Natural killer cell treated with Interleukin-12 subunit alpha and Interleukin-12 subunit beta and Interleukin-15 and Interleukin-18, amount 100 ng/mL, for 72 hours (primary cell): ENCODE results near the gene SYVN1. TPM values are rescaled to one million over a fixed set of nuclear protein-coding genes. Genes with fewer than 3 reads are reported as not detected.
"Not testable (repeated sequence)": the region's sequence is repeated elsewhere in the genome, so short reads cannot be mapped to it uniquely, and the experiment has no call there.

Experiments
- ATAC-seq, 2 donors: fragments of 150-1000 bp; cut with Tn5 transposase in 1 of 2; sonication (Bioruptor Pico), chemical (Tn5 transposase) in 1 of 2; 2 replicates each; pipeline ENCODE4 v1.10.0; 2021
- DNase-seq: peaks from one replicate; pipeline ENCODE4 v3.0.0; 2022; ENCODE audit warnings: low spot score
- H3K27ac Mint-ChIP-seq, 2 donors: 1 replicate in 1 of 2; 2 replicates in 1 of 2; pipeline ENCODE4 v1.8.0; 2022; ENCODE audit warnings: mixed read lengths in 2 of 2, mild to moderate bottlenecking in 1 of 2, moderate library complexity in 1 of 2
- H3K27me3 Mint-ChIP-seq, 2 donors: 1 replicate in 1 of 2; 2 replicates in 1 of 2; pipeline ENCODE4 v1.8.0; 2022; ENCODE audit warnings: mixed read lengths in 2 of 2
- H3K36me3 Mint-ChIP-seq: one replicate; pipeline ENCODE4 v1.8.0; 2022; ENCODE audit warnings: mixed read lengths
- H3K4me1 Mint-ChIP-seq, 2 donors: 1 replicate in 1 of 2; 2 replicates in 1 of 2; pipeline ENCODE4 v1.8.0; 2022; ENCODE audit warnings: low read depth in 2 of 2, mixed read lengths in 2 of 2, mild to moderate bottlenecking in 1 of 2
- H3K4me3 Mint-ChIP-seq: one replicate; pipeline ENCODE4 v1.8.0; 2022; ENCODE audit warnings: mixed read lengths
- H3K9me3 Mint-ChIP-seq: 2 replicates; pipeline ENCODE4 v1.8.0; 2022; ENCODE audit warnings: mixed read lengths
- total RNA-seq, 2 donors: library from RNA; stranded (reverse); gene quantifications; one replicate each; pipeline ENCODE4 v1.2.3, GENCODE V29; 2022

The SYVN1 gene
- total RNA-seq, result 10 to 100 TPM; 78.8 to 80.1 TPM

DNA sequence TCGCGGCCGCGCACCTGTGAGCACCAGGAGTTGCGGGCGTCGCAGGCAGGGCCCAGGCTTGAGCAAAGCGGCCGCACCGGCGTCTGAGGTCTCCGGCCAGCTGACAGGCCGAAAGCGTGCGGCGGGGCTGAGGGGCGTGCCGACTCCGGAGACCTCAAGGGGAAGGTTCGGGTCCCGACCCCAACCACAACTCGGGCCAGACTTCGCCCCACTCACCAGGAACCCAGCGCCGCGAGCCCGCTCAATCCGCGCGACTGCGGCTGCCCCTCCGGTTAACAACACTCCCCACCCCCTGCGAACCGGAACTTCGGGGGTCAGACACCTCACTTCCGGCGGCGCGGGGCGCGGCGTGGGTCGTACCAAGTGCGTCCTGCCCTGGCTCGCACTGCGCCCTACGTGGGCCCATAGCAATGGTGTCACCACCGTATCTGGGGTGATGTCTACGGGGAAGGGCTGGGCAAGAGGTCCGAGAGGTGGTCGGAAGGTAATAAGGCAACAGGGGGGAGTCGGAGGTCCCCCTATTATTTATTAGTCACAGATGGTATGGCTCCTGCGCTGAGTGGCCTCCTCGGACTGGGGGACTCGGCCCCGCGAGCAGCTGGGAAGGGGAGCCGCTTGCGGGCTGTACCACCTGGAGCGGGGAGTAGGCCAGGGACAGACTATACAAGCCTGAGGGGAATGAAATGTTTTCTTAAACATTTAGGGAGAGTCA, at the start of gene SYVN1:
Gene SYVN1, minus strand, starts transcription at position 280 of the 712 bp plus-strand sequence. CDS start 918 bp downstream, outside the sequence.
- no peaks in the 10 kb centered on the region for H3K27me3 Mint-ChIP-seq
- H3K36me3 Mint-ChIP-seq, result no peaks in the 10 kb centered on the region
- H3K9me3 Mint-ChIP-seq, result no peaks in the 10 kb centered on the region
- peak; percentile 95 for DNase-seq
- peak within 1 kb of the TSS; percentile 87 for H3K4me3 Mint-ChIP-seq
- ATAC-seq, result peak; percentile 92 to 95
- H3K4me1 Mint-ChIP-seq, result peaks cover 27 to 42% of the 10 kb centered on the region in 2 donors
- H3K27ac Mint-ChIP-seq, result peak within 1 kb of the TSS; percentile 99 to 100

DNA sequence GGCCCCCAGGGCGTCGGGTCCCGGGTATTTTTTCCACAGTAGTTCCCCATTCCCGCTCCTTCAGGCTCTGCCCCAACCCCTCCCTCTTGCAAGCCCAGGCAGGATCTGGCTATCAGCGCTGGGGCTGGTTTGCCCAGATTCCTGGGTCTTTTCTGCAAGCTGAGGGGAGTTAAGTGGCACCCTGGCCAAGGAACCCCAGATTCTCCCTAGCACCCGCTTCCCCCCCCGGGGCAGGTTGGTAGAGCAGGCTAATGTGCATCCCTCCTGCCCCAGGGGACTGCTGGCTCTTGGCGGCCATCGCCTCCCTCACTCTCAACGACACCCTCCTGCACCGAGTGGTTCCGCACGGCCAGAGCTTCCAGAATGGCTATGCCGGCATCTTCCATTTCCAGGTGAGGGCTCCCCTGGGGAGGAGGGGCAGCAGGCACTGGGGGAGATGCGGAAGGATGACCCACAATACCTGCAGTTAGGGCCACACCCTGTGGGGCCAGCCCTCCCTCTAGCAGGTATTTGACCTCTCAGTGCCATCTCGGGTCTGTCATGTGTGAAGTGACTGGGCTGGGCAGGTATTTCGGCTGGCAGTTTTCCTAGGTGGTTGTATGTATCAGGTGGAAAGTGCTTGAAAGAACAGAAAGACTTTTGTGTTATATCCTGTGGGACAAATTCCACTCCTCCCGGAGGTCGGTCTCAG, 49.0 kb upstream of the SYVN1 start:
- no peaks in the 10 kb centered on the region for H3K27me3 Mint-ChIP-seq
- no peaks in the 10 kb centered on the region for H3K36me3 Mint-ChIP-seq
- ATAC-seq (no peak), DNase-seq (no peak)
- H3K9me3 Mint-ChIP-seq, result no peaks in the 10 kb centered on the region
- no peak overlapping the region for H3K27ac Mint-ChIP-seq
- peaks cover 5 to 22% of the 10 kb centered on the region in 2 donors for H3K4me1 Mint-ChIP-seq
- no peak overlapping the region for H3K4me3 Mint-ChIP-seq

DNA sequence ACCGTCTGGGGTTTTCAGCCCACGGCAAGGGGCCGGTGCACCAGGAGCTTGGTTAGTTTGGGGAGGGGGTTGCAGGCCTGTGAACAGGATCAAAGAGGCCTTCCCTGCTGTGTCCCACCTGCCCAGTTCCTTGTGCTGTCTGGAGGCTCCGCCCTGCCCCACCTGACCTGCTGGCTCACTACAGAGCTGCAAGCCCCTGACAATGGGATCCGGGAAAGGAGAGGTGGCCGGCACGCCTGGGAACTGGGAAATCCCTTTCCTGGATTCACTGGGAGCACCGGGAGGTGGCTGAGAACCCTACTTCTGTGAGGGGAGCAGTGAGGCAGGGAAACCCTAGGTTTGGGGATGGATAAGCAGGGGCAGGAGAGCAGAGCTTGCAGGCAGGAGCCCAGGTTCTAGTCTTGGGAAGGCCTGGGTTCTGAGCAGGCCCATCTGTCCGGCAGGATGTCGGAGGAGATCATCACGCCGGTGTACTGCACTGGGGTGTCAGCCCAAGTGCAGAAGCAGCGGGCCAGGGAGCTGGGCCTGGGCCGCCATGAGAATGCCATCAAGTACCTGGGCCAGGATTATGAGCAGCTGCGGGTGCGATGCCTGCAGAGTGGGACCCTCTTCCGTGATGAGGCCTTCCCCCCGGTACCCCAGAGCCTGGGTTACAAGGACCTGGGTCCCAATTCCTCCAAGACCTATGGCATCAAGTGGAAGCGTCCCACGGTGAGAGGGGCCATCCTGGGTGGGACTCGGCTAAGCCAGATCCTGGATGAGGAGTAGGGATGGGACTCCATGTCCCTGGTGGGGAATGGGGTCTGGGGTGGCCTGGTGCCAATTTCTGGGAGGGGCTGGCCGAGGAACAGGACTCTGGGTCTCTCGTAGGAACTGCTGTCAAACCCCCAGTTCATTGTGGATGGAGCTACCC, 48.2 kb upstream of the SYVN1 start:
- peaks cover 5 to 22% of the 10 kb centered on the region in 2 donors for H3K4me1 Mint-ChIP-seq
- no peaks in the 10 kb centered on the region for H3K36me3 Mint-ChIP-seq
- ATAC-seq (no peak), DNase-seq (no peak)
- no peaks in the 10 kb centered on the region for H3K9me3 Mint-ChIP-seq
- H3K27me3 Mint-ChIP-seq, result no peaks in the 10 kb centered on the region
- H3K4me3 Mint-ChIP-seq, result peak overlapping the region; percentile 93
- H3K27ac Mint-ChIP-seq, result peak overlapping the region; percentile 55 to 82

- Mint-ChIP-seq H3K9me3 (no peaks in the 10 kb centered on the region), H3K4me3 (peak within 1 kb of the TSS; percentile 93), H3K36me3 (no peaks in the 10 kb centered on the region), H3K4me1 (peaks cover 5 to 19% of the 10 kb centered on the region in 2 donors), H3K27me3 (no peaks in the 10 kb centered on the region), H3K27ac (peak within 1 kb of the TSS; percentile 55 to 82)
- peak; percentile 87 to 88 for ATAC-seq
- DNase-seq, result peak; percentile 84
These were observed 47.4 kb upstream of the SYVN1 start, which contains the start of gene CAPN1 for GRCh38 chr11:65181569-65182257. CAPN1 (plus strand) TSS chr11:65181928; CDS start chr11:65182702, 774 bp downstream.

DNA sequence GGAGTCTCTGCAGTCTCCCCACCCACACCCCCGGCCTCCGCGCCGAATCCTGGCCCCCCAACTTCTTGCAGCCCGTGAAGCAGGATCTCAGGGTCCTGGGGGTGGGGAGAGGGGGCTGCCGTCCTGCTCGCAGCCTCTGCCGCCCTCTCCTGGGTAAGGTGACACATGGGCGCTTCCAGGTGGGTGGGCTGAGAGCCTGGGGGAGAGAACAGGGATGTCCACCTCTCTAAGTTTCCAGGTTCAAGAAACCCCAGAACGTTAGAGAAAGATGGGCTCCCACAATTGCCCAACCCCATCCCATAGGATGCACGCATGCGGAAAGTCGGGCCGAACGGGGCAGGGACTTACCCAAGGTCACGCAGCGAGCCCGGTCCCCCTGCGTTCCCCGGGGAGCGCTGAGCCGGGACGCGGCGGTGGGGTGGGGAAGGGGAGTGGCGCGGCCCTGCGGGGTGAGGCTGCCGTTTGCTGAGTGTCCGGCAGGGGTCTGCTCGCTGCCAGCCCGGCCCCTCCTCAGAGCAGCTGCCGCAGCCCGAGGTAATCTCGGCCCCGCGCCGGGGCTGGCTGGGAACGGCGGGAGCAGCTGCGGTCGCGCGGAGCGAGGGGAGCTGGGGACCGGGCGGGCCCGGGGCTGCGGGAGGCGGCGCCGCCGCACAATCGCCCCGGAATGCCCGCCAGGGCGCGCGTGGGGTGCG, 46.7 kb upstream of the SYVN1 start:
- peak overlapping the region; percentile 55 to 82 for H3K27ac Mint-ChIP-seq
- H3K4me1 Mint-ChIP-seq, result peaks cover 5 to 15% of the 10 kb centered on the region in 2 donors
- no peaks in the 10 kb centered on the region for H3K36me3 Mint-ChIP-seq
- no peaks in the 10 kb centered on the region for H3K9me3 Mint-ChIP-seq
- no peaks in the 10 kb centered on the region for H3K27me3 Mint-ChIP-seq
- ATAC-seq, result peak; percentile 84 to 85
- peak overlapping the region; percentile 93 for H3K4me3 Mint-ChIP-seq
- DNase-seq, result peak; percentile 72

- H3K27ac Mint-ChIP-seq, H3K27me3 Mint-ChIP-seq, H3K9me3 Mint-ChIP-seq, H3K4me1 Mint-ChIP-seq, ATAC-seq, DNase-seq, H3K4me3 Mint-ChIP-seq, H3K36me3 Mint-ChIP-seq: not testable (repeated sequence)
These were observed 40.3 kb upstream of the SYVN1 start for GRCh38 chr11:65174571-65175010.

DNA sequence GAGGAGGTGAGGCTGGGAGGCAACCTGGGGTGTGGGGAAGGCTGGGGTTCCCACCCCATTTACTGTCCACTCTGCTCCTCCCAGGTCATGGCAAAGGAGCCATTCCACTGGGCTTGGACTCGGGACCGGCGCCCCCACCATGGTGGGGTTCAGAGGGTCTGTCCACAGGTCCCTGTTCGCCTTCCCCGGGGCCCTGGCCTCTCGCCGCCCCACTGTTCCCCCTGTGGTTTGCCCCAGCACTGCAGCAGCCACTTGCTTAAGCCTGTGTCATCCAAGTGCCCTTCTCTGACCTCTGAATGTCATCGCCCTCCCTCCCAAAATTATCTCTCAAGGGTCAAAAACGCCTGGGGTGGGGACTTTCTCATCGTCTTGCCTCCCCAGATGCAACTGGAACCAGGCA, 38.3 kb upstream of the SYVN1 start:
- Mint-ChIP-seq H3K36me3 (no peaks in the 10 kb centered on the region), H3K9me3 (no peaks in the 10 kb centered on the region), H3K27me3 (no peaks in the 10 kb centered on the region), H3K4me3 (no peak overlapping the region), H3K27ac (no peak overlapping the region), H3K4me1 (peaks cover 10 to 12% of the 10 kb centered on the region in 2 donors)
- DNase-seq (no peak), ATAC-seq (no peak)

DNA sequence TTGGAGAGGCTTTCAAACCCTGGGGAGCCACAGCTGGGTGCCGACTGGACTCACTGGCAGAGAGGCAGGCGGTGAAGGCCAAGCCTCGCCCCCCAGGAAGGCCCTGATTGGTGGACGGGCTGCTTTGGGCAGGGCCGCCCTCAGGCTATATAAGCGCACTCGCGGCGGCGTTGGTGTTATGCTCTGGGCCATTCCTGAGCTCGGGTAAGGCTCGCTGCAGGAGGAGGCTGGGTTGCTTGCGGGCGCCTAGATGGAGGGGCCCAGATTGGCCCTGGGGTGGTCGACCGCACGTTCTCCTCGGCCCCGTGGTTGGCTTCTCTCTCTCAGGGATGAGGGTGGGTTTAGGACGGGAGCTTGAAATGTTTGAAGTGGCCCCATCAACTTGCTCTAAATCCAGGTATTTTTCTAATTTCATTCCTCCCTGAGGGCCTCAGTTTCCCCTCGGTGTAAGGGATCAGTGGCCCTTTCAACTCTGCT, 35.8 kb upstream of the SYVN1 start, which contains the start of gene SPDYC:
Gene SPDYC, plus strand, starts transcription at position 176 of the 477 bp plus-strand sequence. CDS start 1,125 bp downstream, outside the sequence.
- peak within 1 kb of the TSS; percentile 72 for H3K4me3 Mint-ChIP-seq

DNA sequence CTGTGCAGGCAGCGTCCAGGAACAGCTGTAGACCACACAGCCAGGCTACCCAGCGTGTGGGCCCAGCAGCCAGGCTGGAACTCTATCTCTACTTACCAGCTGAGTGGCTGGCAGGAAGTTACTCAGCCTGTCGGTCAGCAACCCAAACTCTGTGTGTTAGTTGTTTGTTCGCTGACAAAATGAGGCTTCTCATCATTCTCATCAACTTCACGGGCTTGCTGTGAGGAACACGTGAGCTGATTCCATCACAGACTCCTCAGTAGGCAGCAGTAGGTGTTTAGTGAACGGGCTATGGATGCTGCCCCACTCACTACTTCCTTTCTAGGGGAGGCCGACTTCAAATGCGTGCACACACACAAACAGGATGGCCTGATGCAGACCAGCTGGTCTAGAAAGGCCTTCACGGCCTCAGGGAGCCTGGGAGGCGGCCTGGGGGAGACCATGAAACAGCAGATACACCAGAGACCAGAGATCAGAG, 34.9 kb upstream of the SYVN1 start:
- no peaks in the 10 kb centered on the region for H3K36me3 Mint-ChIP-seq
- peaks cover 10 to 12% of the 10 kb centered on the region in 2 donors for H3K4me1 Mint-ChIP-seq
- ATAC-seq (peak; percentile 85 to 90), DNase-seq (no peak)
- peak overlapping the region; percentile 72 for H3K4me3 Mint-ChIP-seq
- H3K27me3 Mint-ChIP-seq, result no peaks in the 10 kb centered on the region
- peak overlapping the region; percentile 99 for H3K27ac Mint-ChIP-seq
- H3K9me3 Mint-ChIP-seq, result no peaks in the 10 kb centered on the region

More for the DNA sequence above, 35.8 kb upstream of the SYVN1 start, which contains the start of gene SPDYC:
- H3K27me3 Mint-ChIP-seq, result no peaks in the 10 kb centered on the region
- DNase-seq, result no peak
- H3K36me3 Mint-ChIP-seq, result no peaks in the 10 kb centered on the region
- ATAC-seq, result no peak
- no peaks in the 10 kb centered on the region for H3K9me3 Mint-ChIP-seq
- H3K4me1 Mint-ChIP-seq, result peaks cover 10 to 12% of the 10 kb centered on the region in 2 donors
- peak within 1 kb of the TSS; percentile 99 for H3K27ac Mint-ChIP-seq

- no peaks in the 10 kb centered on the region for H3K36me3 Mint-ChIP-seq
- peaks cover 10 to 12% of the 10 kb centered on the region in 2 donors for H3K4me1 Mint-ChIP-seq
- ATAC-seq (no peak), DNase-seq (no peak)
- no peaks in the 10 kb centered on the region for H3K27me3 Mint-ChIP-seq
- no peak overlapping the region for H3K27ac Mint-ChIP-seq
- no peaks in the 10 kb centered on the region for H3K9me3 Mint-ChIP-seq
- H3K4me3 Mint-ChIP-seq, result no peak overlapping the region
These were observed 33.3 kb upstream of the SYVN1 start for GRCh38 chr11:65167656-65168055.

- DNase-seq (no peak), ATAC-seq (no peak)
- Mint-ChIP-seq H3K9me3 (no peaks in the 10 kb centered on the region), H3K4me1 (peaks cover 10 to 12% of the 10 kb centered on the region in 2 donors), H3K36me3 (no peaks in the 10 kb centered on the region), H3K27me3 (no peaks in the 10 kb centered on the region), H3K4me3 (no peak overlapping the region), H3K27ac (no peak overlapping the region)
These were observed 32.6 kb upstream of the SYVN1 start for GRCh38 chr11:65166893-65167292.
